SK-N-SH treated with all-trans-retinoic acid at 6 μM for 48 hours (cell line): Measurements from ENCODE around the gene ZSCAN10.

Source experiments
- ATAC-seq: fragments of 200-7000 bp; cut with Tn5 transposase; 3 replicates; pipeline ENCODE4 v1.9.1; 2020; ENCODE audit warnings: mild to moderate bottlenecking, moderate library complexity
- BACH2 ChIP-seq: fragments of 250-450 bp; sonication (Bioruptor Pico); IDR thresholded peaks from 2 replicates; pipeline ENCODE4 v1.9.0; 2021; ENCODE audit warnings: mild to moderate bottlenecking, borderline replicate concordance
- ESRRG ChIP-seq: fragments of 250-450 bp; sonication (Bioruptor Pico); IDR thresholded peaks from 2 replicates; pipeline ENCODE4 v1.6.1; 2021; ENCODE audit warnings: mild to moderate bottlenecking
- GLIS3 ChIP-seq: fragments of 250-450 bp; sonication (Bioruptor Pico); IDR thresholded peaks from 2 replicates; pipeline ENCODE4 v1.5.0; 2020; ENCODE audit warnings: mild to moderate bottlenecking, moderate library complexity
- ISL1 ChIP-seq: fragments of 250-450 bp; sonication (Bioruptor Pico); IDR thresholded peaks from 2 replicates; pipeline ENCODE4 v2.1.2; 2022; ENCODE audit warnings: mild to moderate bottlenecking, moderate library complexity
- OSR1 ChIP-seq: fragments of 250-450 bp; sonication (Bioruptor Pico); IDR thresholded peaks from 2 replicates; pipeline ENCODE4 v1.8.0; 2022; ENCODE audit warnings: moderate library complexity, mild to moderate bottlenecking, inconsistent platforms
- PPARA ChIP-seq: fragments of 250-450 bp; sonication (Bioruptor Pico); IDR thresholded peaks from 2 replicates; pipeline ENCODE4 v1.5.0; 2020; ENCODE audit warnings: mild to moderate bottlenecking, borderline replicate concordance
- SNAI2 ChIP-seq: fragments of 250-450 bp; sonication (Bioruptor Pico); IDR thresholded peaks from 2 replicates; pipeline ENCODE4 v1.5.0; 2020; ENCODE audit warnings: mild to moderate bottlenecking, moderate library complexity
- TOX ChIP-seq: fragments of 250-450 bp; sonication (Bioruptor Pico); IDR thresholded peaks from 2 replicates; pipeline ENCODE4 v1.8.0; 2021; ENCODE audit warnings: mild to moderate bottlenecking, moderate library complexity, borderline replicate concordance
- ZC3H10 ChIP-seq: fragments of 250-450 bp; sonication (Bioruptor Pico); IDR thresholded peaks from 2 replicates; pipeline ENCODE4 v1.5.1; 2021; ENCODE audit warnings: mild to moderate bottlenecking, moderate library complexity
- ZFP30 ChIP-seq: fragments of 450-650 bp; formaldehyde crosslinking; IDR thresholded peaks from 2 replicates; pipeline ENCODE4 v1.5.0; 2022; ENCODE audit warnings: mild to moderate bottlenecking, moderate library complexity
- ZNF565 ChIP-seq: fragments of 450-650 bp; formaldehyde crosslinking; conservative IDR thresholded peaks from 2 replicates; pipeline ENCODE4 v1.5.0; 2020; ENCODE audit warnings: low read depth, mild to moderate bottlenecking, moderate library complexity
- ZNF70 ChIP-seq: fragments of 450-650 bp; formaldehyde crosslinking; IDR thresholded peaks from 2 replicates; pipeline ENCODE4 v1.5.0; 2020; ENCODE audit warnings: mild to moderate bottlenecking, moderate library complexity
- TF ChIP-seq, protein P1 (sequence below): fragments of 250-450 bp; sonication (Bioruptor Pico); IDR thresholded peaks from 2 replicates; pipeline ENCODE4 v1.8.0; 2020; ENCODE audit warnings: mild to moderate bottlenecking, moderate library complexity, borderline replicate concordance
- TF ChIP-seq, protein P2 (sequence below): fragments of 250-450 bp; sonication (Bioruptor Pico); IDR thresholded peaks from 2 replicates; pipeline ENCODE4 v1.5.1; 2020; ENCODE audit warnings: low read depth, mild to moderate bottlenecking, moderate library complexity
- TF ChIP-seq, protein P3 (sequence below): fragments of 250-450 bp; sonication (Bioruptor Pico); IDR thresholded peaks from 2 replicates; pipeline ENCODE4 v1.5.1; 2021; ENCODE audit warnings: mild to moderate bottlenecking, moderate library complexity
- TF ChIP-seq, protein P4 (sequence below): fragments of 250-450 bp; sonication (Bioruptor Pico); IDR thresholded peaks from 2 replicates; pipeline ENCODE4 v1.8.0; 2021; ENCODE audit warnings: low read depth, mild to moderate bottlenecking, moderate library complexity, borderline replicate concordance

The ZSCAN10 gene

DNA sequence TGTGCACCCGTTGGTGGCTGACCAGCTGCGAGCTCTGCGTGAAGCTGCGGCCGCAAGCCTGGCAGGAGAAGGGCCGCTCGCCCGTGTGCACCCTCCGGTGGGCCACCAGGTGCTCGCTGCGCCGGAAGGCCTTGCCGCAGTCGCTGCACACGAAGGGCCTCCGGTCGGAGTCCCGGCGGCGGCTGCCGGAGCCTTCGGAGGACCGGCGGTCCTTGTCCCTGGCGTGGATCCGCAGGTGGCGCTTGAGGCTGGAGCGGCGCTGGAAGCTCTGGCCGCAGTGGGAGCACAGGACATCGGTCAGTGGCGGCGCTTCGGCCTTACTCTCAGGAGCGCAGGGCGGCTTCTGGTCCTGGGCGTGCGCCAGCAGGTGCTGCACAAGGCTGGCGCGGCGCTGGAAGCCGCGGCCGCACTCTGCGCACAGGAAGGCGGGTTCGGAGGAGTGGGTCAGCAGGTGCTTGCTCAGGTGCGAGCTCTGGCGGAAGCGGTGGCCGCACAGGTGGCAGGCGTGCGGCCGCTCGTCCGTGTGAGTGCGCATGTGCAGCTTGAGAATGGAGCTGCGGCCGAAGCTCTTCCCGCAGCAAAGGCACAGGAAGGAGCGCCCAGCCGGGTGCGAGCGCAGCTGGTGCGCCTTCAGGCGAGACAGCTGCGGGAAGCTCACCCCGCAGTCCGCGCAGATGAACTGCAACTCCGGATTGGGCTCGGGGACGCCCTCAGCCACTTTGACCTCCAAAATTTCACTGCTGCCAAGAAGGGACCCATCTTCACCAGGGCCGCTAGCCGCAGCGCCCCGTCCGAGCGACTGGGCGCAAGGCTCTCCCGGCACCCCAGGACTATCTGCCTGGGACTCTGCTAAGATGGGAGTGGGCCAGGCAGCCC is 9.1 kb downstream of the ZSCAN10 start:
- ATAC-seq = no peak

DNA sequence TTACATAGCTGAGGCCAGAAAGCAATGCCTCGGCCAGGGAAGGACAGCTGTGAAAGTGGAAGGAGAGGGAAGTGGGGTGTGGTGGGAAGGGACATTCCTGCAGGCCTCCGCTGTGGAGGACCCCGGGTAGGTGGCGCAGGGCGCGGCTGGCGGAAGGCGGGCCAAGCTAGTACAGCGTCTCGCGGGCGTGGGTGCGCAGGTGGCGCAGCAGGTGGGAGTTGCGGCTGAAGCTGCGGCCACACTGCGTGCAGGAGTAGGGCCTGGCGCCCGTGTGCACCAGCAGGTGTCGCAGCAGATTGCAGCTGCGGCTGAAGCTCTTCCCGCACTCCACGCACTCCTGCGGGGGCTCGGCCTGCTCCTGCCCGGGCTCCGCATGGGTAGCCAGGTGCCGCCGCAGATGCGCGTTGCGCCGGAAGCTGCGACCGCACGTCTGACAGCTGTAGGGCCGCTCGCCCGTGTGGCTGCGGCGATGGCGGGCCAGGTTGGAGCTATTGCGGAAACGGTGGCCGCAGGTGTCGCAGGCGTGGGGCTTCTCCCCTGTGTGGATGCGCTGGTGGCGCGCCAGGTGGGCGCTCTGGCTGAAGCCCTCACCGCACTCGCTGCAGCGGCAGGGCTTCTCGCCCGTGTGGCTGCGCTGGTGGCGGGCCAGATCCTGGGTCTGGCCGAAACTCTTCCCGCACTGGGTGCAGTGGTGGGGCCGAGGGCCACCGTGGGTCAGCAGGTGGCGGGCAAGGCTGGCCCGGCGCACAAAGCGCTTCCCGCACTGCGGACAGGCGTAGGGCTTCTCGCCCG is 10.0 kb downstream of the ZSCAN10 start:
- TF ChIP-seq, protein P1, sequence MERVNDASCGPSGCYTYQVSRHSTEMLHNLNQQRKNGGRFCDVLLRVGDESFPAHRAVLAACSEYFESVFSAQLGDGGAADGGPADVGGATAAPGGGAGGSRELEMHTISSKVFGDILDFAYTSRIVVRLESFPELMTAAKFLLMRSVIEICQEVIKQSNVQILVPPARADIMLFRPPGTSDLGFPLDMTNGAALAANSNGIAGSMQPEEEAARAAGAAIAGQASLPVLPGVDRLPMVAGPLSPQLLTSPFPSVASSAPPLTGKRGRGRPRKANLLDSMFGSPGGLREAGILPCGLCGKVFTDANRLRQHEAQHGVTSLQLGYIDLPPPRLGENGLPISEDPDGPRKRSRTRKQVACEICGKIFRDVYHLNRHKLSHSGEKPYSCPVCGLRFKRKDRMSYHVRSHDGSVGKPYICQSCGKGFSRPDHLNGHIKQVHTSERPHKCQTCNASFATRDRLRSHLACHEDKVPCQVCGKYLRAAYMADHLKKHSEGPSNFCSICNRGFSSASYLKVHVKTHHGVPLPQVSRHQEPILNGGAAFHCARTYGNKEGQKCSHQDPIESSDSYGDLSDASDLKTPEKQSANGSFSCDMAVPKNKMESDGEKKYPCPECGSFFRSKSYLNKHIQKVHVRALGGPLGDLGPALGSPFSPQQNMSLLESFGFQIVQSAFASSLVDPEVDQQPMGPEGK (CRISPR knock-in tag) = no peak
- TF ChIP-seq SNAI2 (CRISPR knock-in tag) (no peak), ZNF565 (CRISPR knock-in tag) (no peak), TOX (CRISPR knock-in tag) (no peak), PPARA (CRISPR knock-in tag) (no peak), BACH2 (CRISPR knock-in tag) (no peak), ZNF70 (no peak), OSR1 (no peak), ZFP30 (no peak)
- TF ChIP-seq, protein P2, sequence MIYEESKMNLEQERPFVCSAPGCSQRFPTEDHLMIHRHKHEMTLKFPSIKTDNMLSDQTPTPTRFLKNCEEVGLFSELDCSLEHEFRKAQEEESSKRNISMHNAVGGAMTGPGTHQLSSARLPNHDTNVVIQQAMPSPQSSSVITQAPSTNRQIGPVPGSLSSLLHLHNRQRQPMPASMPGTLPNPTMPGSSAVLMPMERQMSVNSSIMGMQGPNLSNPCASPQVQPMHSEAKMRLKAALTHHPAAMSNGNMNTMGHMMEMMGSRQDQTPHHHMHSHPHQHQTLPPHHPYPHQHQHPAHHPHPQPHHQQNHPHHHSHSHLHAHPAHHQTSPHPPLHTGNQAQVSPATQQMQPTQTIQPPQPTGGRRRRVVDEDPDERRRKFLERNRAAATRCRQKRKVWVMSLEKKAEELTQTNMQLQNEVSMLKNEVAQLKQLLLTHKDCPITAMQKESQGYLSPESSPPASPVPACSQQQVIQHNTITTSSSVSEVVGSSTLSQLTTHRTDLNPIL (CRISPR knock-in tag) = no peak
- no peak for ATAC-seq

More for the DNA sequence above, 9.1 kb downstream of the ZSCAN10 start:
- no peak for TF ChIP-seq ZNF565 (CRISPR knock-in tag)
- TF ChIP-seq GLIS3 (CRISPR knock-in tag) = no peak
- TF ChIP-seq, protein P2 (CRISPR knock-in tag) = no peak
- no peak for TF ChIP-seq PPARA (CRISPR knock-in tag)
- TF ChIP-seq, protein P1 (CRISPR knock-in tag) = no peak
- TF ChIP-seq, protein P3, sequence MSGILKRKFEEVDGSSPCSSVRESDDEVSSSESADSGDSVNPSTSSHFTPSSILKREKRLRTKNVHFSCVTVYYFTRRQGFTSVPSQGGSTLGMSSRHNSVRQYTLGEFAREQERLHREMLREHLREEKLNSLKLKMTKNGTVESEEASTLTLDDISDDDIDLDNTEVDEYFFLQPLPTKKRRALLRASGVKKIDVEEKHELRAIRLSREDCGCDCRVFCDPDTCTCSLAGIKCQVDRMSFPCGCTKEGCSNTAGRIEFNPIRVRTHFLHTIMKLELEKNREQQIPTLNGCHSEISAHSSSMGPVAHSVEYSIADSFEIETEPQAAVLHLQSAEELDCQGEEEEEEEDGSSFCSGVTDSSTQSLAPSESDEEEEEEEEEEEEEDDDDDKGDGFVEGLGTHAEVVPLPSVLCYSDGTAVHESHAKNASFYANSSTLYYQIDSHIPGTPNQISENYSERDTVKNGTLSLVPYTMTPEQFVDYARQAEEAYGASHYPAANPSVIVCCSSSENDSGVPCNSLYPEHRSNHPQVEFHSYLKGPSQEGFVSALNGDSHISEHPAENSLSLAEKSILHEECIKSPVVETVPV (CRISPR knock-in tag) = no peak
- TF ChIP-seq ESRRG (CRISPR knock-in tag) = no peak
- TF ChIP-seq, protein P4, sequence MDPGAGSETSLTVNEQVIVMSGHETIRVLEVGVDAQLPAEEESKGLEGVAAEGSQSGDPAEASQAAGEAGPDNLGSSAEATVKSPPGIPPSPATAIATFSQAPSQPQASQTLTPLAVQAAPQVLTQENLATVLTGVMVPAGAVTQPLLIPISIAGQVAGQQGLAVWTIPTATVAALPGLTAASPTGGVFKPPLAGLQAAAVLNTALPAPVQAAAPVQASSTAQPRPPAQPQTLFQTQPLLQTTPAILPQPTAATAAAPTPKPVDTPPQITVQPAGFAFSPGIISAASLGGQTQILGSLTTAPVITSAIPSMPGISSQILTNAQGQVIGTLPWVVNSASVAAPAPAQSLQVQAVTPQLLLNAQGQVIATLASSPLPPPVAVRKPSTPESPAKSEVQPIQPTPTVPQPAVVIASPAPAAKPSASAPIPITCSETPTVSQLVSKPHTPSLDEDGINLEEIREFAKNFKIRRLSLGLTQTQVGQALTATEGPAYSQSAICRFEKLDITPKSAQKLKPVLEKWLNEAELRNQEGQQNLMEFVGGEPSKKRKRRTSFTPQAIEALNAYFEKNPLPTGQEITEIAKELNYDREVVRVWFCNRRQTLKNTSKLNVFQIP = no peak
- no peak for TF ChIP-seq BACH2 (CRISPR knock-in tag)
- TF ChIP-seq ISL1 = no peak
- TF ChIP-seq ZC3H10 (CRISPR knock-in tag) = no peak
- TF ChIP-seq OSR1 = no peak
- no peak for TF ChIP-seq ZNF70

DNA sequence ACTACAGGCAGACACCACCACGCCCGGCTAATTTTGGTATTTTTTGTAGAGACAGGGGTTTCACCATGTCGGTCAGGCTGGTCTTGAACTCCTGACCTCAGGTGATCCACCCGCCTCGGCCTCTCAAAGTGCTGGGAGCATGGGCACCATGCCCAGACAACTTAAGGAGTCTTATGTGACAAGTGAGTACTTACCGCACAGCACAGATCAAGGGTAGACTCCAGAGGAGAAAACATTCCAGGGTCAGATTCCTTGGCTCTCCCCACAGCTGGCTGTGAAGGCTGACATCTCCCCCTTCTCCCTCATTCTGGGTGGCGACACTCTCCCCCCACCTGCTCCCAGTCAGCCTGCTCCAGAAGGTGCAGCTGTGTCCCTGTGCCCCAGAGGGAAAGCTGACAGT is 10.6 kb downstream of the ZSCAN10 start:
- no peak for ATAC-seq
- TF ChIP-seq, protein P3 (CRISPR knock-in tag) = no peak
- TF ChIP-seq ESRRG (CRISPR knock-in tag) = no peak
- TF ChIP-seq PPARA (CRISPR knock-in tag) = no peak
- TF ChIP-seq, all 23 proteins: peak for 0
